ENCODE data around the gene MRPS23. TPM values are rescaled to one million over a fixed set of nuclear protein-coding genes. Genes with fewer than 3 reads are reported as not detected.

The MRPS23 gene
- total and polyA plus RNA-seq, 2 of the 13 experiments (the other 11 are each of a cell fraction or from before 2014, with no cell fraction given), result 63.2 to 181 TPM

DNA sequence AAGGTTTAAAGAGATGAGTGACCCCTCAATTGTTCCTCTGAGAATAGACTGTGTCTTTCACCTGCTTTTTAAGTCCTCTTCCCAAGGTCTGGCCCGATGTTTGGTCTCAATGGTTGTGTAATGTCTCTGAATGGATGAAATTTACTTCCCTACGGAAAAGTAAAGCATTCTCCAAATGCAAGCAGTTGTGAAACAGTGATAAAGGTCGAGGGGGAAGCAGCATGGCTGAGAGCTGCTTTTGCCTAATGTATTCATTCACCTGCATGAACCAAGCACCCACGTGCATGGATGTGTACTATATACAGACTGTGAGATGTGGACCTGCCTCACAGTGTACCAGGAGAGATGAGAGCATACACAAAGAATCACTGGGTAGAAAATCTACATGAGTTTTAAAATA lies 11.4 kb downstream of the MRPS23 start (continued):
- TF ChIP-seq ZFP37 (CRISPR knock-in tag; IDR thresholded peaks at IDR 0.05; ENCODE audit: borderline replicate concordance) (no peak), MEIS2 (CRISPR knock-in tag; IDR thresholded peaks at IDR 0.05) (no peak; the same call in 1 of the 2 replicates), GPN1 (CRISPR knock-in tag; IDR thresholded peaks at IDR 0.05; ENCODE audit: borderline replicate concordance) (no peak), PHF5A (CRISPR knock-in tag; IDR thresholded peaks at IDR 0.05; ENCODE audit: low read depth, unreplicated experiment) (no peak), FOSL1 (CRISPR knock-in tag; IDR thresholded peaks at IDR 0.05; ENCODE audit: borderline replicate concordance) (no peak), ZNF629 (CRISPR knock-in tag; conservative IDR thresholded peaks at IDR 0.05) (no peak), RBM39 (IDR thresholded peaks at IDR 0.05; ENCODE audit: low read depth, low read length, poor library complexity, severe bottlenecking) (no peak), IRX3 (CRISPR knock-in tag; IDR thresholded peaks at IDR 0.05; ENCODE audit: borderline replicate concordance, low read depth) (no peak), HOXA7 (CRISPR knock-in tag; IDR thresholded peaks at IDR 0.05) (no peak), NKX3-1 (CRISPR knock-in tag; IDR thresholded peaks at IDR 0.05) (no peak), MED8 (CRISPR knock-in tag; IDR thresholded peaks at IDR 0.05; ENCODE audit: insufficient replicate concordance) (no peak), ZNF510 (CRISPR knock-in tag; IDR thresholded peaks at IDR 0.05; ENCODE audit: low read depth) (0 out of 2 replicates have a peak, but pooled peaks have one; percentile 65), ZMAT5 (CRISPR knock-in tag; IDR thresholded peaks at IDR 0.05; ENCODE audit: borderline replicate concordance, low read depth) (no peak), RNF2 (conservative IDR thresholded peaks at IDR 0.05; ENCODE audit: low read depth) (no peak), EED (CRISPR knock-in tag; IDR thresholded peaks at IDR 0.05) (no peak)
- TF ChIP-seq, protein P1, sequence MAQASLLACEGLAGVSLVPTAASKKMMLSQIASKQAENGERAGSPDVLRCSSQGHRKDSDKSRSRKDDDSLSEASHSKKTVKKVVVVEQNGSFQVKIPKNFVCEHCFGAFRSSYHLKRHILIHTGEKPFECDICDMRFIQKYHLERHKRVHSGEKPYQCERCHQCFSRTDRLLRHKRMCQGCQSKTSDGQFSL (CRISPR knock-in tag; IDR thresholded peaks at IDR 0.05), result no peak
- TF ChIP-seq, protein P2, sequence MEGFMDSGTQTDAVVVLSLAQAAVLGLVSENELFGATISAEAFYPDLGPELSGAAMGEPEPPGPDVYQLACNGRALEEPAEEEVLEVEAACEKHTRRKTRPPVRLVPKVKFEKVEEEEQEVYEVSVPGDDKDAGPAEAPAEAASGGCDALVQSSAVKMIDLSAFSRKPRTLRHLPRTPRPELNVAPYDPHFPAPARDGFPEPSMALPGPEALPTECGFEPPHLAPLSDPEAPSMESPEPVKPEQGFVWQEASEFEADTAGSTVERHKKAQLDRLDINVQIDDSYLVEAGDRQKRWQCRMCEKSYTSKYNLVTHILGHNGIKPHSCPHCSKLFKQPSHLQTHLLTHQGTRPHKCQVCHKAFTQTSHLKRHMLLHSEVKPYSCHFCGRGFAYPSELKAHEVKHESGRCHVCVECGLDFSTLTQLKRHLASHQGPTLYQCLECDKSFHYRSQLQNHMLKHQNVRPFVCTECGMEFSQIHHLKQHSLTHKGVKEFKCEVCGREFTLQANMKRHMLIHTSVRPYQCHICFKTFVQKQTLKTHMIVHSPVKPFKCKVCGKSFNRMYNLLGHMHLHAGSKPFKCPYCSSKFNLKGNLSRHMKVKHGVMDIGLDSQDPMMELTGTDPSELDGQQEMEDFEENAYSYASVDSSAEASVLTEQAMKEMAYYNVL (CRISPR knock-in tag; IDR thresholded peaks at IDR 0.05; ENCODE audit: borderline replicate concordance), result peak; percentile 99
- TF ChIP-seq, protein P3, sequence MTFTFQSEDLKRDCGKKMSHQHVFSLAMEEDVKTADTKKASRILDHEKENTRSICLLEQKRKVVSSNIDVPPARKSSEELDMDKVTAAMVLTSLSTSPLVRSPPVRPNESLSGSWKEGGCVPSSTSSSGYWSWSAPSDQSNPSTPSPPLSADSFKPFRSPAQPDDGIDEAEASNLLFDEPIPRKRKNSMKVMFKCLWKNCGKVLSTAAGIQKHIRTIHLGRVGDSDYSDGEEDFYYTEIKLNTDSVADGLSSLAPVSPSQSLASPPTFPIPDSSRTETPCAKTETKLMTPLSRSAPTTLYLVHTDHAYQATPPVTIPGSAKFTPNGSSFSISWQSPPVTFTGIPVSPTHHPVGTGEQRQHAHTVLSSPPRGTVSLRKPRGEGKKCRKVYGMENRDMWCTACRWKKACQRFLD (CRISPR knock-in tag; IDR thresholded peaks at IDR 0.05; ENCODE audit: borderline replicate concordance), result no peak
- TF ChIP-seq, protein P4, sequence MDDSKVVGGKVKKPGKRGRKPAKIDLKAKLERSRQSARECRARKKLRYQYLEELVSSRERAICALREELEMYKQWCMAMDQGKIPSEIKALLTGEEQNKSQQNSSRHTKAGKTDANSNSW (CRISPR knock-in tag; IDR thresholded peaks at IDR 0.05; ENCODE audit: borderline replicate concordance), result no peak

Measured in HepG2 (cell line).